OCI-LY7 (cell line): Measurements from ENCODE around the gene UAP1L1. TPM values are rescaled to one million over a fixed set of nuclear protein-coding genes. Genes with fewer than 3 reads are reported as not detected.
A peak's percentile ranks its signal among the peaks of the same experiment; 100 is the strongest.
"Not testable (repeated sequence)": the region's sequence is repeated elsewhere in the genome, so short reads cannot be mapped to it uniquely, and the experiment has no call there.

Experiments used
- BruUV-seq: library from RNA; stranded (reverse); fragments of 400-500 nt; replicated peaks from 2 replicates; lab custom pipeline; 2021; lab: Mats Ljungman, UMichigan
- CTCF ChIA-PET: fragments of 300-600 bp; sonication (Branson Sonifier 250); formaldehyde crosslinking; loops from one replicate; lab custom pipeline; 2022; ENCODE audit warnings: antibody characterized with exemption; ENCODE audit not compliant: unreplicated experiment; lab: Charles Lee
- POLR2A ChIA-PET: fragments of 300-600 bp; sonication (Branson Sonifier 250); formaldehyde crosslinking; loops from one replicate; lab custom pipeline; 2022; ENCODE audit warnings: antibody characterized with exemption; lab: Charles Lee
- DNase-seq: peaks from one replicate; pipeline ENCODE4 v3.0.0-alpha.2; 2015; ENCODE audit warnings: low spot score
- H2AFZ ChIP-seq: fragments of 200-600 bp; sonication (generic), shearing (Covaris generic); 2 replicates; pipeline ENCODE4 v1.6.1; 2014; ENCODE audit warnings: mild to moderate bottlenecking, antibody characterized with exemption, low read length, moderate library complexity
- H3K27ac ChIP-seq: fragments of 200-600 bp; sonication (generic); 2 replicates; pipeline ENCODE4 v1.5.1; 2014; ENCODE audit warnings: mixed run types, low read depth, mild to moderate bottlenecking, moderate library complexity, low read length, inconsistent platforms; ENCODE audit not compliant: poor library complexity, severe bottlenecking
- H3K36me3 ChIP-seq: fragments of 200-600 bp; sonication (generic); 2 replicates; pipeline ENCODE4 v1.6.1; 2014; ENCODE audit warnings: mild to moderate bottlenecking, antibody characterized with exemption, low read length, moderate library complexity, mixed read lengths; ENCODE audit not compliant: insufficient read depth
- H3K4me1 ChIP-seq: fragments of 200-600 bp; sonication (generic); 2 replicates; pipeline ENCODE4 v1.5.1; 2014; ENCODE audit warnings: mild to moderate bottlenecking, low read length; ENCODE audit not compliant: insufficient read depth, poor library complexity, severe bottlenecking
- H3K4me2 ChIP-seq: fragments of 200-600 bp; sonication (generic); 2 replicates; pipeline ENCODE4 v1.6.1; 2014; ENCODE audit warnings: mild to moderate bottlenecking, low read length
- H3K4me3 ChIP-seq: fragments of 200-600 bp; sonication (generic); 2 replicates; pipeline ENCODE4 v1.5.1; 2014; ENCODE audit warnings: mild to moderate bottlenecking, low read depth, low read length; ENCODE audit not compliant: poor library complexity, severe bottlenecking
- H3K79me2 ChIP-seq: fragments of 200-600 bp; sonication (generic); 2 replicates; pipeline ENCODE4 v1.6.1; 2016; ENCODE audit warnings: low read depth, mild to moderate bottlenecking, low read length, moderate library complexity, mixed read lengths; ENCODE audit not compliant: insufficient read depth
- H3K9me2 ChIP-seq: fragments of 200-600 bp; sonication (generic); 2 replicates; pipeline ENCODE4 v1.6.1; 2016; ENCODE audit warnings: mild to moderate bottlenecking, low read length, mixed read lengths; ENCODE audit not compliant: insufficient read depth
- H3K9me3 ChIP-seq: fragments of 200-600 bp; sonication (generic); 2 replicates; pipeline ENCODE4 v1.6.1; 2014; ENCODE audit warnings: mild to moderate bottlenecking, mixed run types, low read length, mixed read lengths
- H4K20me1 ChIP-seq: fragments of 200-600 bp; sonication (generic); 2 replicates; pipeline ENCODE4 v1.6.1; 2014; ENCODE audit warnings: mild to moderate bottlenecking, antibody characterized with exemption, low read length, moderate library complexity, mixed read lengths; ENCODE audit not compliant: insufficient read depth
- CTCF ChIP-seq: fragments of 200-600 bp; sonication (generic); conservative IDR thresholded peaks from 2 replicates; pipeline ENCODE4 v1.5.1; 2014; ENCODE audit warnings: mild to moderate bottlenecking, antibody characterized with exemption, low read length, moderate library complexity, mixed read lengths
- EZH2phosphoT487 ChIP-seq: fragments of 200-600 bp; sonication (generic); IDR thresholded peaks from 2 replicates; pipeline ENCODE4 v1.6.1; 2018; ENCODE audit warnings: low read depth, borderline replicate concordance, mild to moderate bottlenecking, mixed run types, antibody characterized with exemption, low read length, moderate library complexity, mixed read lengths
- intact Hi-C: fragments of 100-400 bp; cut with micrococcal nuclease; formaldehyde crosslinking; loops from one replicate; pipeline ENCODE4 v1.10.0; 2022; ENCODE audit not compliant: unreplicated experiment
- total RNA-seq, 2 experiments: library from RNA; depleted of rRNA in 1 of 2; stranded (reverse); fragments of >200 nt in 1 of 2; shearing (Covaris generic) in 1 of 2; gene quantifications; 2 replicates each; pipeline ENCODE4 v1.2.3, GENCODE V29; 2014 to 2022

The UAP1L1 gene
- total RNA-seq, 2 experiments from 2014 or later = 5.7 to 16.7 TPM

DNA sequence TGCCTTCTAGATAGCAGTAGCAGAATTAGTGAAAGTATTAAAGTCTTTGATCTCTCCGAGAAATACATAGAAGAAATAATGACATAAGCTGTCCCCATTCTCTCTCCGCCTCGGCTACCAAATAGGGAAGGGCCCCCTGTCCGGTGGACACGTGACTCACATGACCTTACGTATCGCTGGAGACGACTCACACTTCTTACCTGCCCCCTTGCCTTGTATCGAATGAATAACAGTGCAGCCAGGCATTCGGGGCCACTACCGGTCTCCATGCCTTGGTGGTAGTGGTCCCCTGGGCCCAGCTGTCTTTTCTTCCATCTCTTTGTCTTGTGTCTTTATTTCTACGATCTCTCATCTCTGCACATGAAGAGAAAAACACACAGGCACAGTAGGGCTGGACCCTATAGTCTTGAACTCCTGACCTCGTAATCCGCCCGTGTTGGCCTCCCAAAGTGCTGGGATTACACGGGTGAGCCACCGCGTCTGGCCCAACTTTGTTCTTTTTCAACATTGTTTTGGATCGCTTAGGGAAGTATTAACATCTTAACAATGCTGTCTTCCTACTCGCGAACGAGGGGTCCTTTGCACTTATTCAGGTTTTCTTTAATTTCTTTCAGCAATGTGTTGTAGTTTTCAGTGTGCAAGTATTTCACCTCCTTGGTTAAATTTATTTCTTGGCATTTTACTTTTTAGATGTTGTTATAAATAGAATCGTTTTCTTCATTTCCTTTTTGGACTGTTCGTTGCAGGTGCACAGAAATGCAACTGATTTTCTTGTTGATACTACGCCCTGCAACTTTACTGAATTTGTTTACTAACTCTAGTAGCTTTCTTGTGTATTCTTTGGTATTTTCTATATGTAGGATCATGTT, 44.8 kb downstream of the UAP1L1 start:
- peak overlapping the region; percentile 93 for H3K27ac ChIP-seq
- H4K20me1 ChIP-seq, H3K9me3 ChIP-seq, H2AFZ ChIP-seq, H3K36me3 ChIP-seq, CTCF ChIA-PET, H3K9me2 ChIP-seq: not testable (repeated sequence)
- peak overlapping the region; percentile 45 for H3K4me3 ChIP-seq
- POLR2A ChIA-PET = interaction anchor here (0.7 to 0.8 kb wide), 2 partner anchors 29 to 481 kb away, joined by 3 to 5 read pairs; no protein-coding TSS in a partner anchor
- peak; percentile 70 for DNase-seq
- peaks cover 32% of the 10 kb centered on the region; the same call in 1 of the 2 replicates for H3K79me2 ChIP-seq
- BruUV-seq = TSS peak; percentile 63
- H3K4me2 ChIP-seq = peak overlapping the region; percentile 76
- peaks cover 72% of the 10 kb centered on the region for H3K4me1 ChIP-seq
- intact Hi-C loops = loop anchor here (1.0 kb wide), 1 partner anchor 101 kb away; no protein-coding TSS in a partner anchor

GRCh38 chr9:137122796-137123467, 45.6 kb downstream of the UAP1L1 start:
- H3K9me2 ChIP-seq, BruUV-seq, H4K20me1 ChIP-seq, H3K9me3 ChIP-seq, H2AFZ ChIP-seq, DNase-seq, H3K36me3 ChIP-seq: not testable (repeated sequence)
- Histone ChIP-seq H3K4me1 (peaks cover 72% of the 10 kb centered on the region), H3K79me2 (peaks cover 39% of the 10 kb centered on the region; the same call in 1 of the 2 replicates), H3K4me3 (peak overlapping the region; percentile 45), H3K27ac (peak overlapping the region; percentile 93), H3K4me2 (peak overlapping the region; percentile 76)
- CTCF ChIA-PET = interaction anchor here (0.6 kb wide), 1 partner anchor 64 kb away, joined by 3 read pairs; no protein-coding TSS in a partner anchor
- intact Hi-C loops = loop anchor here (1.0 kb wide), 1 partner anchor 100 kb away; no protein-coding TSS in a partner anchor
- POLR2A ChIA-PET = interaction anchor here (0.6 to 1.0 kb wide), 5 partner anchors 8 to 480 kb away, joined by 3 to 11 read pairs (median 5); no protein-coding TSS in a partner anchor

DNA sequence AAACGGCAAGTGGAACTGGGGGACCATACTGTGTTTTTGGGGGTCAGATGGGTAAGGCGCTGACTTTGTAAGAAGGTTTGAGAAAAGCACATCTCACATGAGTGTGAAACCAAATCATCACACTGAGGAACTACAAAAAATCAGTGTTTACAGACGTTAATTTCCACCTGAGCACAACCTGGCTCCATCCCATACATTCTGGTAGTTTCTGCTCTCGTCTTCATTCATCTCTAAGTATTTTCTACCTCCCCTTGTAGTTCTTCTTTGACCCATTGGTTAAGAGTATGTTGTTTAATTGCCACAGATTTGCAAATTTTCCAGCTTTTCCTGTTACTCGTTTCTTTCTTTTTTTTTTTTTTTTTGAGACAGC, 46.1 kb downstream of the UAP1L1 start:
- no peak for TF ChIP-seq CTCF
- no peak for TF ChIP-seq EZH2phosphoT487
- no peaks in the 10 kb centered on the region for H3K9me2 ChIP-seq
- no peaks in the 10 kb centered on the region for H4K20me1 ChIP-seq
- H3K79me2 ChIP-seq = peaks cover 45% of the 10 kb centered on the region; the same call in 1 of the 2 replicates
- peak overlapping the region; percentile 76 for H3K4me2 ChIP-seq
- peak; percentile 39 for DNase-seq
- intact Hi-C loops = no loop called here
- POLR2A ChIA-PET = interaction anchor here (0.7 to 1.0 kb wide), 2 partner anchors 28 to 91 kb away, joined by 3 to 11 read pairs; no protein-coding TSS in a partner anchor
- H3K27ac ChIP-seq = peak overlapping the region; percentile 93
- H2AFZ ChIP-seq = no peak overlapping the region; the same call in 1 of the 2 replicates
- no peaks in the 10 kb centered on the region for H3K9me3 ChIP-seq
- H3K36me3 ChIP-seq = peaks cover 6% of the 10 kb centered on the region
- CTCF ChIA-PET = interaction anchor here (0.6 kb wide), 1 partner anchor 65 kb away, joined by 3 read pairs; no protein-coding TSS in a partner anchor
- H3K4me3 ChIP-seq = peak overlapping the region; percentile 45
- no TSS peak for BruUV-seq
- H3K4me1 ChIP-seq = peaks cover 67% of the 10 kb centered on the region

DNA sequence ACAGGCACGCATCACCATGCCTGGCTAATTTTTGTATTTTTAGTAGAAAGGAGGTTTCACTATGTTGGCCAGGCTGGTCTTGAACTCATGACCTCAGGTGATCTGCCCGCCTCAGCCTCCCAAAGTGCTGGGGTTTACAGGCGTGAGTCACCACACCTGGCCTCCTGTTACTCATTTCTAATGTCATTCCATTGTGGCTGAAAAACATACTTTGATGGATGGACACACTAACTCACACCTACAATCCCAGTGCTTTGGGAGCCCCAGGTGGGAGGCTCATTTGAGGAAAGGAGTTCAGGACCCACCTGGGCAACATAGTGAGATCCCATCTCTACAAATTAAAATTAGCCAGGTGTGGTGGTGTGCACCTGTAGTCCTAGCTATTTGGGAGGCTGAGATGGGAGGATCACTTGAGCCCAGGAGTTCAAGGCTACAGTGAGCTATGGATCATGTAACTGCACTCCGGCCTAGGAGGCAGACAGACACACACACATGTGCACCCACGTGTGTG, 46.7 kb downstream of the UAP1L1 start:
- H2AFZ ChIP-seq, intact Hi-C loops, CTCF ChIA-PET, H3K9me3 ChIP-seq, DNase-seq, H3K36me3 ChIP-seq, H3K9me2 ChIP-seq, H4K20me1 ChIP-seq, BruUV-seq: not testable (repeated sequence)
- H3K4me1 ChIP-seq = peaks cover 64% of the 10 kb centered on the region
- H3K4me2 ChIP-seq = peak overlapping the region; percentile 76
- peak overlapping the region; percentile 45 for H3K4me3 ChIP-seq
- H3K27ac ChIP-seq = peak overlapping the region; percentile 93
- peaks cover 50% of the 10 kb centered on the region; the same call in 1 of the 2 replicates for H3K79me2 ChIP-seq
- POLR2A ChIA-PET = interaction anchor here (0.7 to 1.0 kb wide), 2 partner anchors 27 to 92 kb away, joined by 3 to 11 read pairs; no protein-coding TSS in a partner anchor
